Tibial artery (tissue), 4 donors: Measurements from ENCODE around the gene HHAT.

Experiments used
- DNase-seq, 2 donors: peaks; one replicate each; pipeline ENCODE4 v3.0.0-alpha.2; 2019
- H3K27ac ChIP-seq, 2 donors: fragments of 200-600 bp; sonication (generic) in 1 of 2; 1 replicate in 1 of 2; 2 replicates in 1 of 2; pipeline ENCODE4 v1.5.1; 2018 to 2019; ENCODE audit warnings: mild to moderate bottlenecking in 1 of 2
- H3K27me3 ChIP-seq, 2 donors: fragments of 200-600 bp; sonication (generic) in 1 of 2; one replicate each; pipeline versions ENCODE4 v1.5.1 to v1.6.0; 2016 to 2019
- H3K36me3 ChIP-seq, 3 donors: fragments of 200-600 bp; sonication (generic) in 2 of 3; one replicate each; pipeline ENCODE4 v1.5.1; 2016 to 2019; ENCODE audit warnings: mild to moderate bottlenecking in 2 of 3
- H3K4me1 ChIP-seq, 4 donors: fragments of 200-600 bp; sonication (generic) in 2 of 4; 1 replicate in 3 of 4; 2 replicates in 1 of 4; pipeline ENCODE4 v1.5.1; 2016 to 2019
- H3K4me3 ChIP-seq, 2 donors: fragments of 200-600 bp; sonication (generic) in 1 of 2; 1 replicate in 1 of 2; 2 replicates in 1 of 2; pipeline ENCODE4 v1.5.1; 2018 to 2019; ENCODE audit warnings: mild to moderate bottlenecking in 2 of 2
- H3K9me3 ChIP-seq, 3 donors: fragments of 200-600 bp; sonication (generic) in 1 of 3; one replicate each; pipeline ENCODE4 v1.5.1; 2016 to 2019
- CTCF ChIP-seq, 2 experiments: fragments of 200-600 bp in 1 of 2; fragments of 450-650 bp in 1 of 2; IDR thresholded peaks; one replicate each; pipeline ENCODE4 v1.5.1; 2017 to 2019; ENCODE audit warnings: antibody characterized with exemption in 2 of 2, mild to moderate bottlenecking in 1 of 2, moderate library complexity in 1 of 2
- intact Hi-C: fragments of 100-400 bp; cut with DNase I; formaldehyde crosslinking; loops from one replicate; pipeline ENCODE4 v1.15.0; 2023; ENCODE audit warnings: low total_unique reads

HHAT gene

GRCh38 chr1:210531475-210532222, 202.9 kb downstream of the HHAT start:
- H3K36me3 ChIP-seq: no peaks in the 10 kb centered on the region
- no peaks in the 10 kb centered on the region for H3K9me3 ChIP-seq
- no peak for TF ChIP-seq CTCF (IDR thresholded peaks at IDR 0.05)
- H3K27me3 ChIP-seq: no peaks in the 10 kb centered on the region
- DNase-seq: no peak
- no peaks in the 10 kb centered on the region for H3K4me1 ChIP-seq
- H3K4me3 ChIP-seq: no peak overlapping the region
- intact Hi-C loops: no loop called here
- no peak overlapping the region for H3K27ac ChIP-seq

- no peak for TF ChIP-seq CTCF (IDR thresholded peaks at IDR 0.05)
These were observed 203.5 kb downstream of the HHAT start for GRCh38 chr1:210532223-210532598.

GRCh38 chr1:210535761-210536160, 207.1 kb downstream of the HHAT start:
- Histone ChIP-seq H3K4me1 (no peaks in the 10 kb centered on the region), H3K9me3 (no peaks in the 10 kb centered on the region), H3K27me3 (no peaks in the 10 kb centered on the region), H3K4me3 (no peak overlapping the region), H3K27ac (no peak overlapping the region), H3K36me3 (no peaks in the 10 kb centered on the region)
- no peak for DNase-seq
- TF ChIP-seq CTCF (IDR thresholded peaks at IDR 0.05): no peak
- intact Hi-C loops: no loop called here

More at GRCh38 chr1:210532223-210532598, 203.5 kb downstream of the HHAT start:
- Histone ChIP-seq H3K4me3 (no peak overlapping the region), H3K27ac (no peak overlapping the region), H3K27me3 (no peaks in the 10 kb centered on the region), H3K4me1 (no peaks in the 10 kb centered on the region), H3K9me3 (no peaks in the 10 kb centered on the region), H3K36me3 (no peaks in the 10 kb centered on the region)
- DNase-seq: no peak
- intact Hi-C loops: no loop called here

GRCh38 chr1:210536254-210536961, 207.7 kb downstream of the HHAT start:
- no peaks in the 10 kb centered on the region for H3K27me3 ChIP-seq
- no peaks in the 10 kb centered on the region for H3K4me1 ChIP-seq
- TF ChIP-seq CTCF (IDR thresholded peaks at IDR 0.05): no peak
- no peak overlapping the region for H3K4me3 ChIP-seq
- no peaks in the 10 kb centered on the region for H3K36me3 ChIP-seq
- DNase-seq: no peak
- no peaks in the 10 kb centered on the region for H3K9me3 ChIP-seq
- intact Hi-C loops: no loop called here
- H3K27ac ChIP-seq: no peak overlapping the region

- Histone ChIP-seq H3K4me3 (no peak overlapping the region), H3K4me1 (no peaks in the 10 kb centered on the region), H3K27me3 (no peaks in the 10 kb centered on the region), H3K36me3 (no peaks in the 10 kb centered on the region), H3K27ac (no peak overlapping the region), H3K9me3 (no peaks in the 10 kb centered on the region)
- no peak for DNase-seq
- no peak for TF ChIP-seq CTCF (IDR thresholded peaks at IDR 0.05)
- intact Hi-C loops: no loop called here
These were observed 211.6 kb downstream of the HHAT start for GRCh38 chr1:210540288-210540687.
